GM12878 (cell line): ENCODE data around the gene MVP. TPM values are rescaled to one million over a fixed set of nuclear protein-coding genes. Genes with fewer than 3 reads are reported as not detected.
A peak's percentile ranks its signal among the peaks of the same experiment; 100 is the strongest.

Source experiments
- ATAC-seq: fragments of 200-7000 bp; cut with Tn5 transposase; 3 replicates; pipeline ENCODE4 v1.9.1; 2020; ENCODE audit warnings: mild to moderate bottlenecking, moderate library complexity
- BruUV-seq: library from RNA; stranded (reverse); fragments of 400-500 nt; replicated peaks from 2 replicates; lab custom pipeline; 2021; lab: Mats Ljungman, UMichigan
- CTCF ChIA-PET: fragments of 300-600 bp; sonication (Branson Sonifier 250); formaldehyde crosslinking; extraction: SDS; loops from one replicate; lab custom pipeline; 2021; ENCODE audit warnings: inconsistent platforms; lab: Yijun Ruan, JAX
- POLR2A ChIA-PET: fragments of 350-600 bp; formaldehyde crosslinking; extraction: SDS; loops from one replicate; lab custom pipeline; 2021; ENCODE audit warnings: inconsistent platforms; lab: Charles Lee
- RAD21 ChIA-PET: fragments of 300-600 bp; sonication (Branson Sonifier 250); formaldehyde crosslinking; loops from one replicate; lab custom pipeline; 2023; ENCODE audit warnings: antibody characterized with exemption; ENCODE audit not compliant: unreplicated experiment; lab: Charles Lee
- SMC1A ChIA-PET: fragments of 300-600 bp; sonication (Branson Sonifier 250); formaldehyde crosslinking; loops from one replicate; lab custom pipeline; 2023; ENCODE audit not compliant: unreplicated experiment, uncharacterized antibody; lab: Charles Lee
- DNase-seq: peaks from one replicate; pipeline ENCODE4 v3.0.0-alpha.2; 2011; ENCODE audit warnings: low read depth, low spot score
- FAIRE-seq: peaks from 3 replicates; lab custom pipeline; 2011; peaks lifted over from hg19 to GRCh38; lab: Jason Lieb, UNC
- H2AFZ ChIP-seq: 2 replicates; pipeline ENCODE4 v1.6.0; 2011; ENCODE audit warnings: low read depth, low read length, control low read depth; ENCODE audit not compliant: control insufficient read depth
- H3K27ac ChIP-seq: 2 replicates; pipeline ENCODE4 v1.5.1; 2011; ENCODE audit warnings: control low read depth; ENCODE audit not compliant: control insufficient read depth, insufficient read depth
- H3K27me3 ChIP-seq, 2 experiments: replicated peaks in 1 of 2; 2 replicates each; pipeline versions ENCODE4 v1.6.0 to v1.6.1; 2011; ENCODE audit warnings: low read length in 1 of 2; ENCODE audit not compliant: control insufficient read depth in 2 of 2, insufficient read depth in 2 of 2
- H3K36me3 ChIP-seq, 2 experiments: 2 replicates each; pipeline ENCODE4 v1.5.1; 2011; ENCODE audit warnings: low read length in 1 of 2; ENCODE audit not compliant: control insufficient read depth in 2 of 2, insufficient read depth in 2 of 2
- H3K4me1 ChIP-seq: 2 replicates; pipeline ENCODE4 v1.6.1; 2011; ENCODE audit warnings: mild to moderate bottlenecking, low read length, moderate library complexity, mixed read lengths; ENCODE audit not compliant: control insufficient read depth, insufficient read depth
- H3K4me2 ChIP-seq: 2 replicates; pipeline ENCODE4 v1.6.0; 2011; ENCODE audit warnings: control low read depth; ENCODE audit not compliant: control insufficient read depth, insufficient read depth
- H3K4me3 ChIP-seq: fragments of 200-600 bp; sonication (generic); 2 replicates; pipeline ENCODE4 v1.5.1; 2016
- H3K79me2 ChIP-seq: 2 replicates; pipeline ENCODE4 v1.6.0; 2011; ENCODE audit warnings: low read length; ENCODE audit not compliant: control insufficient read depth, insufficient read depth
- H3K9ac ChIP-seq: 2 replicates; pipeline ENCODE4 v1.8.0; 2011; ENCODE audit warnings: low read length, control low read depth, mixed read lengths; ENCODE audit not compliant: control insufficient read depth, insufficient read depth
- H3K9me3 ChIP-seq: replicated peaks from 3 replicates; pipeline ENCODE4 v1.5.1; 2011; ENCODE audit warnings: mild to moderate bottlenecking, low read length; ENCODE audit not compliant: control insufficient read depth, insufficient read depth
- H4K20me1 ChIP-seq: 2 replicates; pipeline ENCODE4 v1.6.0; 2011; ENCODE audit not compliant: control insufficient read depth, insufficient read depth
- DPF2 ChIP-seq: fragments of 450-650 bp; IDR thresholded peaks from 2 replicates; pipeline ENCODE4 v1.6.1; 2017; ENCODE audit warnings: mild to moderate bottlenecking
- EP300 ChIP-seq, 2 experiments: fragments of 150-350 bp in 1 of 2; IDR thresholded peaks; 2 replicates each; pipeline ENCODE4 v1.6.1; 2011 to 2012; ENCODE audit warnings: low read depth in 2 of 2, low read length in 2 of 2, borderline replicate concordance in 1 of 2, improper control_type of control experiment in 1 of 2, inconsistent platforms in 1 of 2; ENCODE audit not compliant: control insufficient read depth in 1 of 2
- HDAC6 ChIP-seq: fragments of 200-600 bp; sonication (generic); IDR thresholded peaks from one replicate; pipeline ENCODE4 v1.8.0; 2017; ENCODE audit warnings: antibody characterized with exemption; ENCODE audit not compliant: unreplicated experiment
- IKZF1 ChIP-seq: fragments of 450-650 bp; conservative IDR thresholded peaks from 2 replicates; pipeline ENCODE4 v1.6.1; 2017; ENCODE audit warnings: antibody characterized with exemption, mild to moderate bottlenecking
- IRF4 ChIP-seq: IDR thresholded peaks from 2 replicates; pipeline ENCODE4 v1.6.1; 2011; ENCODE audit warnings: low read depth, low read length
- KAT2A ChIP-seq: conservative IDR thresholded peaks from 2 replicates; pipeline ENCODE4 v1.6.1; 2011; ENCODE audit warnings: low read depth, low read length; ENCODE audit not compliant: control insufficient read depth
- PAX8 ChIP-seq: fragments of 450-650 bp; IDR thresholded peaks from 2 replicates; pipeline ENCODE4 v1.6.1; 2017; ENCODE audit warnings: mild to moderate bottlenecking, moderate library complexity
- POLR2A ChIP-seq: IDR thresholded peaks from 2 replicates; pipeline ENCODE4 v1.6.1; 2011; ENCODE audit warnings: low read depth, mild to moderate bottlenecking, low read length
- POLR2AphosphoS5 ChIP-seq: IDR thresholded peaks from 2 replicates; pipeline ENCODE4 v1.6.1; 2011; ENCODE audit warnings: mild to moderate bottlenecking, low read length, inconsistent platforms
- RCOR1 ChIP-seq: conservative IDR thresholded peaks from 2 replicates; pipeline ENCODE4 v1.6.1; 2012; ENCODE audit warnings: low read depth, low read length, improper control_type of control experiment
- RUNX3 ChIP-seq: IDR thresholded peaks from 2 replicates; pipeline ENCODE4 v1.6.1; 2012; ENCODE audit warnings: low read length, inconsistent platforms
- SMARCA5 ChIP-seq: fragments of 450-650 bp; IDR thresholded peaks from 2 replicates; pipeline ENCODE4 v1.6.1; 2017; ENCODE audit warnings: mild to moderate bottlenecking
- SMC3 ChIP-seq: IDR thresholded peaks from 2 replicates; pipeline ENCODE4 v1.6.1; 2011; ENCODE audit warnings: low read length, improper control_type of control experiment, borderline replicate concordance
- SP1 ChIP-seq: IDR thresholded peaks from one replicate; pipeline ENCODE4 v1.6.1; 2011; ENCODE audit warnings: low read depth, low read length
- SUPT20H ChIP-seq: IDR thresholded peaks from 2 replicates; pipeline ENCODE4 v1.6.1; 2011; ENCODE audit warnings: low read depth, mild to moderate bottlenecking, low read length, moderate library complexity, borderline replicate concordance; ENCODE audit not compliant: control insufficient read depth
- TAF1 ChIP-seq: IDR thresholded peaks from 2 replicates; pipeline ENCODE4 v1.6.1; 2011; ENCODE audit warnings: mild to moderate bottlenecking, low read depth, low read length, borderline replicate concordance
- TARDBP ChIP-seq: IDR thresholded peaks from 2 replicates; pipeline ENCODE4 v1.6.1; 2016; ENCODE audit warnings: borderline replicate concordance
- YY1 ChIP-seq: IDR thresholded peaks from 2 replicates; pipeline ENCODE4 v1.6.1; 2011; ENCODE audit warnings: low read depth, mild to moderate bottlenecking, low read length
- WGBS: methylation state at CpG from one replicate; pipeline ENCODE4 v1.1.6; 2016; ENCODE audit warnings: low lambda C conversion rate; ENCODE audit not compliant: insufficient replicate concordance, insufficient coverage; ENCODE audit errors: missing lambda C conversion rate; 5-methylcytosine and 5-hydroxymethylcytosine counted together
- in situ Hi-C: fragments of 300-500 bp; cut with MboI; formaldehyde crosslinking; loops from 9 replicates; pipeline ENCODE4 v1.14.3; 2018; ENCODE audit warnings: mixed read lengths
- intact Hi-C: fragments of 100-400 bp; cut with micrococcal nuclease; formaldehyde crosslinking; loops from one replicate; pipeline ENCODE4 v1.14.2; 2022; ENCODE audit not compliant: unreplicated experiment
- polyA plus RNA-seq, 11 experiments: library from polyadenylated mRNA; depleted of rRNA in 4 of 11; unstranded in 6 of 11; stranded (reverse) in 5 of 11; fragments of >200 nt; fragmentation: Nextera tagmentation in 4 of 11; fragmentation: Illumina TruSeq in 1 of 11; extraction: Ambion mirVana in 4 of 11; extraction: Trizol in 1 of 11; gene quantifications; 1 replicate in 1 of 11; 2 replicates in 10 of 11; pipeline versions ENCODE4 v1.2.1 to v1.2.3, GENCODE V29; 2011 to 2016; ENCODE audit warnings: inconsistent platforms in 2 of 11, missing spikeins in 2 of 11, low read depth in 1 of 11
- total RNA-seq, 4 experiments: library from RNA; depleted of rRNA in 3 of 4; stranded (reverse); fragments of >200 nt in 3 of 4; fragmentation: Illumina TruSeq in 1 of 4; extraction: Trizol in 1 of 4; gene quantifications; 2 replicates each; pipeline versions ENCODE4 v1.2.1 to v1.2.3, GENCODE V29; 2013 to 2021
- TF ChIP-seq, protein P1 (sequence below): fragments of 450-650 bp; conservative IDR thresholded peaks from 2 replicates; pipeline ENCODE4 v1.6.1; 2017; ENCODE audit warnings: mild to moderate bottlenecking, moderate library complexity
- TF ChIP-seq, protein P2 (sequence below): IDR thresholded peaks from 2 replicates; pipeline ENCODE4 v1.6.1; 2012; ENCODE audit warnings: low read depth, low read length, improper control_type of control experiment
- TF ChIP-seq, protein P3 (sequence below): IDR thresholded peaks from 2 replicates; pipeline ENCODE4 v1.6.1; 2011; ENCODE audit warnings: borderline replicate concordance, low read depth, mild to moderate bottlenecking, moderate library complexity, mixed read lengths, low read length; ENCODE audit not compliant: insufficient read depth; ENCODE audit errors: extremely low read length

The MVP gene
- total and polyA plus RNA-seq, 10 of the 15 experiments (the other 5 are each of a cell fraction or from before 2014, with no cell fraction given): 0.98 to 74.2 (median 54.7) TPM

DNA sequence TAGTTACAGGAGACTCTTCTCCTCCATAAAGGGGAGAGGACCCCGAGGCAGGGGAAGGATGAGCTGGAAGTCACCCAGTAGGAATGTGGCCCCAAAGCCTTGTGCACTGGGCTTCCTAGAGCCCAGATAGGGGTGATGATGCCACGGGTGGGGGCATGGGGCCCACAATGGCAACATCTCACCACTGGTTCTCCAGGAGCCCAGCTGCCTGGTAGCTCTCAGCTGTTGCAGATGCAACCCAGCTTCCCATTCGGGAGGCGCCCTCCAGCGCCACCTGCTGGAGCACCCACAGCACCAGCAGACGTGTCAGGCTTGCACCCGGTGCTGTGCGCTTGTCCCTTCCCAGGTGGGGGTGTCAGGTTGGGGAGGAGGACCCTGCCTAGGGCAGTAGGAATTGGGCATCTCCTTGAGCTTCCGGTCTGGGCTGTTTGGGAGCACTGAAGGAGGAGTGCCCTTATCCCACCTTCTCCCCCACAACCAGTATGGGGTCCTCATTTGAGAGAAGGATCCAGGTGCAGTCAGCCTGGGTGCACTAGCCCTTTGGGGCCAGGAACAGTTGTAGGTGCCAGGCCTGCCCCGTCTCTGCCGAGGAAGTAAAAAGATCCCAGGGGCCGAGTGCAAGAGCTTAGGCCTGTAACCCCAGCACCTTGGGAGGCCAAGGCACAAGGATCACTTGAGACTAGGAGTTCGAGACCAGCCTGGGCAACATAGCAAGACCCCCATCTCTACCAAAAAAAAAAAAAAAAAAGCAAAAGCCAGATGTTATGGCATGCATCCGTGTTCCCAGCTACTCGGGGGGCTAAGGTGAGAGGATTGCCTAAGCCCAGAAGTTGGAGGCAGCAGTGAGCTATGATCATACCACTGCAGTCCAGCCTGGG lies 28.4 kb downstream of the MVP start:
- no peaks in the 10 kb centered on the region for H3K4me1 ChIP-seq
- peaks cover 2 to 3% of the 10 kb centered on the region in 2 experiments; a peak in 2 of 4 replicates for H3K36me3 ChIP-seq
- H3K27ac ChIP-seq: no peak overlapping the region
- ChIA-PET CTCF (interaction anchor here (0.6 to 4.6 kb wide), 52 partner anchors 9 to 249 kb away, joined by 3 to 99 read pairs (median 5); partner anchors contain the start of genes C16orf92, CDIPT, KCTD13 and KIF22), SMC1A (interaction anchor here (0.7 to 3.6 kb wide), 23 partner anchors 10 to 207 kb away, joined by 3 to 48 read pairs (median 4); partner anchors contain the start of genes MVP, PAGR1, TAOK2 and TMEM219), POLR2A (interaction anchor here (0.5 to 3.4 kb wide), 8 partner anchors 19 to 734 kb away, joined by 3 to 14 read pairs (median 4); partner anchors contain the start of genes KIF22, MVP and PAGR1), RAD21 (interaction anchor here (0.6 to 3.5 kb wide), 20 partner anchors 19 to 208 kb away, joined by 3 to 51 read pairs (median 5); partner anchors contain the start of genes KCTD13, KIF22, MVP and PAGR1)
- intact Hi-C loops: loop anchor here (1.0 kb wide), 1 partner anchor 148 kb away; no protein-coding TSS in a partner anchor
- H3K9ac ChIP-seq: no peak overlapping the region
- 39% methylated on average over 15 of the region's 15 CpGs for WGBS
- no peaks in the 10 kb centered on the region for H4K20me1 ChIP-seq
- no peaks in the 10 kb centered on the region for H3K9me3 ChIP-seq
- in situ Hi-C loops: no loop called here
- H3K4me2 ChIP-seq: no peak overlapping the region
- no peak for DNase-seq
- ATAC-seq: peak; percentile 99
- no peak overlapping the region for H2AFZ ChIP-seq
- BruUV-seq: no TSS peak
- no peak overlapping the region for H3K4me3 ChIP-seq
- no peaks in the 10 kb centered on the region for H3K79me2 ChIP-seq
- FAIRE-seq: no peak
- H3K27me3 ChIP-seq: no peaks in the 10 kb centered on the region
- TF ChIP-seq POLR2AphosphoS5: peak; percentile 31; the same call in 1 of the 2 replicates
- no peak for TF ChIP-seq EP300 (IDR thresholded peaks at IDR 0.05; ENCODE audit: borderline replicate concordance in 1 of 2, control insufficient read depth in 1 of 2, low read depth in 2 of 2, low read length in 2 of 2)
- TF ChIP-seq SP1: peak; percentile 32
- no peak for TF ChIP-seq RCOR1
- TF ChIP-seq, protein P1, sequence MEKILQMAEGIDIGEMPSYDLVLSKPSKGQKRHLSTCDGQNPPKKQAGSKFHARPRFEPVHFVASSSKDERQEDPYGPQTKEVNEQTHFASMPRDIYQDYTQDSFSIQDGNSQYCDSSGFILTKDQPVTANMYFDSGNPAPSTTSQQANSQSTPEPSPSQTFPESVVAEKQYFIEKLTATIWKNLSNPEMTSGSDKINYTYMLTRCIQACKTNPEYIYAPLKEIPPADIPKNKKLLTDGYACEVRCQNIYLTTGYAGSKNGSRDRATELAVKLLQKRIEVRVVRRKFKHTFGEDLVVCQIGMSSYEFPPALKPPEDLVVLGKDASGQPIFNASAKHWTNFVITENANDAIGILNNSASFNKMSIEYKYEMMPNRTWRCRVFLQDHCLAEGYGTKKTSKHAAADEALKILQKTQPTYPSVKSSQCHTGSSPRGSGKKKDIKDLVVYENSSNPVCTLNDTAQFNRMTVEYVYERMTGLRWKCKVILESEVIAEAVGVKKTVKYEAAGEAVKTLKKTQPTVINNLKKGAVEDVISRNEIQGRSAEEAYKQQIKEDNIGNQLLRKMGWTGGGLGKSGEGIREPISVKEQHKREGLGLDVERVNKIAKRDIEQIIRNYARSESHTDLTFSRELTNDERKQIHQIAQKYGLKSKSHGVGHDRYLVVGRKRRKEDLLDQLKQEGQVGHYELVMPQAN: no peak
- peak; percentile 64; the same call in 1 of the 2 replicates for TF ChIP-seq SMARCA5
- no peak for TF ChIP-seq PAX8
- TF ChIP-seq IKZF1: 0 out of 2 replicates have a peak, but pooled peaks have one; percentile 47
- TF ChIP-seq TARDBP: no peak
- 0 out of 2 replicates have a peak, but pooled peaks have one; percentile 44 for TF ChIP-seq IRF4
- peak; percentile 86 for TF ChIP-seq SMC3
- TF ChIP-seq, protein P2, sequence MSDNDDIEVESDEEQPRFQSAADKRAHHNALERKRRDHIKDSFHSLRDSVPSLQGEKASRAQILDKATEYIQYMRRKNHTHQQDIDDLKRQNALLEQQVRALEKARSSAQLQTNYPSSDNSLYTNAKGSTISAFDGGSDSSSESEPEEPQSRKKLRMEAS: no peak
- 0 out of 2 replicates have a peak, but pooled peaks have one; percentile 38 for TF ChIP-seq DPF2
- TF ChIP-seq POLR2A: peak; percentile 51
- no peak for TF ChIP-seq HDAC6
- TF ChIP-seq KAT2A: no peak
- peak; percentile 33; the same call in 1 of the 2 replicates for TF ChIP-seq RUNX3
- TF ChIP-seq TAF1: no peak
- TF ChIP-seq YY1: peak; percentile 77
- TF ChIP-seq SUPT20H: no peak
- TF ChIP-seq, protein P3, sequence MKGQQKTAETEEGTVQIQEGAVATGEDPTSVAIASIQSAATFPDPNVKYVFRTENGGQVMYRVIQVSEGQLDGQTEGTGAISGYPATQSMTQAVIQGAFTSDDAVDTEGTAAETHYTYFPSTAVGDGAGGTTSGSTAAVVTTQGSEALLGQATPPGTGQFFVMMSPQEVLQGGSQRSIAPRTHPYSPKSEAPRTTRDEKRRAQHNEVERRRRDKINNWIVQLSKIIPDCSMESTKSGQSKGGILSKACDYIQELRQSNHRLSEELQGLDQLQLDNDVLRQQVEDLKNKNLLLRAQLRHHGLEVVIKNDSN: no peak
